SK-N-SH (cell line): ENCODE results near the gene SMIM44. TPM values are rescaled to one million over a fixed set of nuclear protein-coding genes. Genes with fewer than 3 reads are reported as not detected.

Experiments used
- CTCF ChIA-PET: fragments of 300-600, 350-600 bp; formaldehyde crosslinking; extraction: SDS; loops from one replicate; lab custom pipeline; 2021; lab: Yijun Ruan, JAX
- POLR2A ChIA-PET: fragments of 350-600 bp; sonication (Branson Sonifier 250); formaldehyde crosslinking; extraction: SDS; loops from one replicate; lab custom pipeline; 2020; ENCODE audit warnings: antibody characterized with exemption, inconsistent platforms; lab: Yijun Ruan, JAX
- DNase-seq: peaks from one replicate; pipeline ENCODE4 v3.0.0; 2012
- H2AFZ ChIP-seq: fragments of 200-600 bp; sonication (generic); 2 replicates; pipeline ENCODE4 v1.8.1; 2016; ENCODE audit warnings: antibody characterized with exemption, mild to moderate bottlenecking, low read depth
- H3F3A ChIP-seq: fragments of 200-600 bp; sonication (generic); replicated peaks from 2 replicates; pipeline ENCODE3; 2016; ENCODE audit warnings: antibody characterized with exemption, mild to moderate bottlenecking; ENCODE audit not compliant: insufficient read depth
- H3K27ac ChIP-seq, 2 experiments: fragments of 200-500 bp in 1 of 2; fragments of 200-600 bp in 1 of 2; sonication (Bioruptor generic) in 1 of 2; sonication (generic), shearing (Covaris generic) in 1 of 2; 2 replicates each; pipeline versions ENCODE4 v1.5.1 to v1.6.1; 2014 to 2016; ENCODE audit warnings: low read depth in 2 of 2, inconsistent platforms in 1 of 2, low read length in 1 of 2, mild to moderate bottlenecking in 1 of 2, mixed read lengths in 1 of 2
- H3K27me3 ChIP-seq: fragments of 200-600 bp; sonication (generic), shearing (Covaris generic); 2 replicates; pipeline ENCODE4 v1.6.1; 2016; ENCODE audit warnings: mixed run types; ENCODE audit not compliant: insufficient read depth
- H3K36me3 ChIP-seq, 2 experiments: fragments of 200-500 bp in 1 of 2; fragments of 200-600 bp in 1 of 2; sonication (Bioruptor generic) in 1 of 2; sonication (generic) in 1 of 2; replicated peaks in 1 of 2; 2 replicates each; pipeline versions ENCODE3 to v1.5.1; 2014 to 2016; ENCODE audit warnings: low read length in 1 of 2, mild to moderate bottlenecking in 1 of 2; ENCODE audit not compliant: insufficient read depth in 2 of 2, control insufficient read depth in 1 of 2
- H3K4me1 ChIP-seq, 2 experiments: fragments of 200-500 bp in 1 of 2; fragments of 200-600 bp in 1 of 2; sonication (Bioruptor generic) in 1 of 2; sonication (generic), shearing (Covaris generic) in 1 of 2; 2 replicates each; pipeline versions ENCODE4 v1.5.1 to v1.6.1; 2014 to 2016; ENCODE audit warnings: low read depth in 1 of 2, low read length in 1 of 2, mixed run types in 1 of 2; ENCODE audit not compliant: insufficient read depth in 2 of 2, control insufficient read depth in 1 of 2
- H3K4me2 ChIP-seq: fragments of 200-600 bp; sonication (generic), shearing (Covaris generic); 2 replicates; pipeline ENCODE4 v1.6.1; 2017; ENCODE audit warnings: mixed run types
- H3K4me3 ChIP-seq, 2 experiments: fragments of 200-500 bp in 1 of 2; fragments of 200-600 bp in 1 of 2; sonication (Bioruptor generic) in 1 of 2; sonication (generic), shearing (Covaris generic) in 1 of 2; 2 replicates each; pipeline versions ENCODE4 v1.5.1 to v1.8.1; 2014 to 2016; ENCODE audit warnings: low read depth in 2 of 2, inconsistent platforms in 1 of 2, low read length in 1 of 2, mild to moderate bottlenecking in 1 of 2, mixed read lengths in 1 of 2, moderate library complexity in 1 of 2
- H3K79me2 ChIP-seq: fragments of 200-600 bp; sonication (generic); 2 replicates; pipeline ENCODE4 v1.8.1; 2017; ENCODE audit warnings: mild to moderate bottlenecking; ENCODE audit not compliant: insufficient read depth
- H3K9ac ChIP-seq: fragments of 200-600 bp; sonication (generic); 2 replicates; pipeline ENCODE4 v1.6.1; 2017; ENCODE audit warnings: mixed run types
- H3K9me2 ChIP-seq: fragments of 200-600 bp; sonication (generic); 2 replicates; pipeline ENCODE4 v1.6.1; 2017; ENCODE audit warnings: mixed run types
- H3K9me3 ChIP-seq: fragments of 200-600 bp; sonication (generic); 2 replicates; pipeline ENCODE4 v1.6.1; 2017; ENCODE audit warnings: mixed run types, mild to moderate bottlenecking, moderate library complexity
- H4K20me1 ChIP-seq: fragments of 200-600 bp; sonication (generic); 2 replicates; pipeline ENCODE4 v1.6.1; 2017; ENCODE audit warnings: mild to moderate bottlenecking, mixed run types; ENCODE audit not compliant: insufficient read depth
- CHD2 ChIP-seq: fragments of 150-350 bp; IDR thresholded peaks from 2 replicates; pipeline ENCODE4 v1.6.1; 2018; ENCODE audit warnings: low read length; ENCODE audit not compliant: partially characterized antibody
- EP300 ChIP-seq, 2 experiments: IDR thresholded peaks; 2 replicates each; pipeline versions ENCODE4 v1.4.0 to v1.6.1; 2012; ENCODE audit warnings: borderline replicate concordance in 1 of 2, low read depth in 1 of 2, low read length in 1 of 2
- IRF3 ChIP-seq: fragments of 150-350 bp; IDR thresholded peaks from 2 replicates; pipeline ENCODE4 v1.6.1; 2016; ENCODE audit warnings: mild to moderate bottlenecking, low read depth, low read length
- MAX ChIP-seq: IDR thresholded peaks from 2 replicates; pipeline ENCODE4 v1.4.0; 2012; ENCODE audit warnings: low read depth
- MEF2A ChIP-seq: IDR thresholded peaks from 2 replicates; pipeline ENCODE4 v1.4.0; 2012; ENCODE audit warnings: low read depth, borderline replicate concordance
- NFIC ChIP-seq: IDR thresholded peaks from 2 replicates; pipeline ENCODE4 v1.4.0; 2012; ENCODE audit warnings: borderline replicate concordance
- POLR2AphosphoS5 ChIP-seq: IDR thresholded peaks from 2 replicates; pipeline ENCODE4 v1.6.1; 2012; ENCODE audit warnings: low read depth, low read length
- RAD21 ChIP-seq: IDR thresholded peaks from 2 replicates; pipeline ENCODE4 v1.6.1; 2012; ENCODE audit warnings: mild to moderate bottlenecking, low read length
- RCOR1 ChIP-seq: fragments of 150-350 bp; IDR thresholded peaks from 2 replicates; pipeline ENCODE4 v1.6.1; 2017; ENCODE audit warnings: antibody characterized with exemption, low read length
- REST ChIP-seq: IDR thresholded peaks from 2 replicates; pipeline ENCODE4 v1.6.1; 2012; ENCODE audit warnings: mild to moderate bottlenecking, low read depth, low read length, moderate library complexity
- RXRA ChIP-seq: IDR thresholded peaks from 2 replicates; pipeline ENCODE4 v1.4.0; 2012; ENCODE audit warnings: low read depth, mild to moderate bottlenecking, borderline replicate concordance
- SIN3A ChIP-seq: IDR thresholded peaks from 2 replicates; pipeline ENCODE4 v1.6.1; 2012; ENCODE audit warnings: low read depth, mild to moderate bottlenecking, low read length, moderate library complexity, borderline replicate concordance
- SMC3 ChIP-seq: IDR thresholded peaks from 2 replicates; pipeline ENCODE4 v1.6.1; 2012; ENCODE audit warnings: low read depth, low read length, improper control_type of control experiment
- TAF1 ChIP-seq: IDR thresholded peaks from 2 replicates; pipeline ENCODE4 v1.6.1; 2012; ENCODE audit warnings: low read depth, mild to moderate bottlenecking, low read length, moderate library complexity, borderline replicate concordance
- TCF12 ChIP-seq: IDR thresholded peaks from 2 replicates; pipeline ENCODE4 v1.4.0; 2012
- USF1 ChIP-seq: IDR thresholded peaks from 2 replicates; pipeline ENCODE4 v1.4.0; 2012; ENCODE audit warnings: low read depth, borderline replicate concordance
- YY1 ChIP-seq: IDR thresholded peaks from 2 replicates; pipeline ENCODE4 v1.4.0; 2012; ENCODE audit warnings: low read depth, mild to moderate bottlenecking
- WGBS: methylation state at CpG from one replicate; pipeline ENCODE4 v1.1.6; 2017; ENCODE audit warnings: low lambda C conversion rate; 5-methylcytosine and 5-hydroxymethylcytosine counted together
- polyA plus RNA-seq, 3 experiments: library from polyadenylated mRNA; depleted of rRNA; stranded (reverse); fragments of >200 nt; gene quantifications; 2 replicates each; pipeline ENCODE4 v1.2.3, GENCODE V29; 2012

Gene SMIM44
- polyA plus RNA-seq, 1 of the 3 experiments (the other 2 are of a cell fraction): not detected

GRCh38 chr19:3494559-3494958 lies 11.3 kb upstream of the SMIM44 start:
- Histone ChIP-seq H3K9me2 (no peaks in the 10 kb centered on the region), H3K27ac (no peak overlapping the region), H3F3A (no peaks in the 10 kb centered on the region), H3K79me2 (peaks cover 23% of the 10 kb centered on the region), H4K20me1 (no peaks in the 10 kb centered on the region), H3K9me3 (no peaks in the 10 kb centered on the region), H3K4me3 (no peak overlapping the region), H3K4me1 (peaks cover 3 to 7% of the 10 kb centered on the region in 2 experiments; a peak in 2 of 4 replicates), H2AFZ (no peak overlapping the region), H3K27me3 (no peaks in the 10 kb centered on the region), H3K36me3 (peaks cover 11 to 28% of the 10 kb centered on the region in 2 experiments), H3K4me2 (no peak overlapping the region), H3K9ac (no peak overlapping the region)
- POLR2A ChIA-PET: no interaction called here
- no peak for DNase-seq
- 100% methylated on average over 7 of the region's 18 CpGs for WGBS
- TF ChIP-seq IRF3 (no peak), RAD21 (no peak), USF1 (no peak), CHD2 (no peak), MEF2A (no peak), NFIC (no peak), RXRA (no peak), MAX (no peak), SMC3 (no peak), YY1 (no peak), POLR2AphosphoS5 (no peak), RCOR1 (no peak), REST (no peak), EP300 (IDR thresholded peaks at IDR 0.05; ENCODE audit: borderline replicate concordance in 1 of 2, low read depth in 1 of 2, low read length in 1 of 2) (no peak), SIN3A (no peak), TCF12 (no peak), TAF1 (no peak)
- CTCF ChIA-PET: interaction anchor here (1.1 to 1.6 kb wide), 4 partner anchors 9 to 190 kb away, joined by 3 to 7 read pairs (median 6); partner anchors contain the start of gene SMIM44
